H1 (cell line): ENCODE measurements around the gene FHIT. TPM values are rescaled to one million over a fixed set of nuclear protein-coding genes. Genes with fewer than 3 reads are reported as not detected.

Experiments used
- EGR1 ChIP-seq: IDR thresholded peaks from 2 replicates; pipeline ENCODE4 v1.6.1; 2011; ENCODE audit warnings: low read depth, low read length, borderline replicate concordance
- GABPA ChIP-seq: IDR thresholded peaks from 2 replicates; pipeline ENCODE4 v1.6.1; 2011; ENCODE audit warnings: mild to moderate bottlenecking, low read length, moderate library complexity, borderline replicate concordance; ENCODE audit not compliant: insufficient read depth
- polyA plus RNA-seq, 7 experiments: library from polyadenylated mRNA; depleted of rRNA in 3 of 7; stranded (reverse) in 5 of 7; unstranded in 2 of 7; fragments of >200 nt in 5 of 7; fragments of 200-250 nt in 2 of 7; gene quantifications; 1 replicate in 5 of 7; 2 replicates in 1 of 7; 4 replicates in 1 of 7; pipeline versions ENCODE4 v1.2.1 to v1.2.3, GENCODE V29; 2011 to 2013; ENCODE audit warnings: missing spikeins in 2 of 7, mixed read lengths in 2 of 7
- total RNA-seq: library from RNA; stranded (reverse); fragmentation: NEBNext Ultra II Directional; extraction: Animal tissue kit (Norgen Biotek cat#: 25700); gene quantifications from 2 replicates; pipeline ENCODE4 v1.2.1, GENCODE V29; 2021

The FHIT gene
- total and polyA plus RNA-seq, 2 of the 8 experiments (the other 6 are each of a cell fraction or from before 2014, with no cell fraction given): 1.2 to 3.2 TPM

- TF ChIP-seq EGR1: no peak
- TF ChIP-seq GABPA: no peak
These were observed 1442.8 kb downstream of the FHIT start (continued) for GRCh38 chr3:59808446-59808845.
